ENCODE measurements around the gene LAMC3. TPM values are rescaled to one million over a fixed set of nuclear protein-coding genes. Genes with fewer than 3 reads are reported as not detected.

The LAMC3 gene
- total RNA-seq: 0.05 TPM in 1 of 2 replicates, not detected in the other

- no peak for DNase-seq (ENCODE audit: low read depth)
Observed at GRCh38 chr9:131008909-131009618, at the start of gene LAMC3. TSS of gene LAMC3 (plus strand) at chr9:131009174. CDS start at chr9:131009215, 41 bp downstream.

- DNase-seq (ENCODE audit: low read depth): no peak
Observed at GRCh38 chr9:130959809-130960334, 49.1 kb upstream of the LAMC3 start.

- no peak for DNase-seq (ENCODE audit: low read depth)
Observed at GRCh38 chr9:130960522-130961378, 48.2 kb upstream of the LAMC3 start.

DNA sequence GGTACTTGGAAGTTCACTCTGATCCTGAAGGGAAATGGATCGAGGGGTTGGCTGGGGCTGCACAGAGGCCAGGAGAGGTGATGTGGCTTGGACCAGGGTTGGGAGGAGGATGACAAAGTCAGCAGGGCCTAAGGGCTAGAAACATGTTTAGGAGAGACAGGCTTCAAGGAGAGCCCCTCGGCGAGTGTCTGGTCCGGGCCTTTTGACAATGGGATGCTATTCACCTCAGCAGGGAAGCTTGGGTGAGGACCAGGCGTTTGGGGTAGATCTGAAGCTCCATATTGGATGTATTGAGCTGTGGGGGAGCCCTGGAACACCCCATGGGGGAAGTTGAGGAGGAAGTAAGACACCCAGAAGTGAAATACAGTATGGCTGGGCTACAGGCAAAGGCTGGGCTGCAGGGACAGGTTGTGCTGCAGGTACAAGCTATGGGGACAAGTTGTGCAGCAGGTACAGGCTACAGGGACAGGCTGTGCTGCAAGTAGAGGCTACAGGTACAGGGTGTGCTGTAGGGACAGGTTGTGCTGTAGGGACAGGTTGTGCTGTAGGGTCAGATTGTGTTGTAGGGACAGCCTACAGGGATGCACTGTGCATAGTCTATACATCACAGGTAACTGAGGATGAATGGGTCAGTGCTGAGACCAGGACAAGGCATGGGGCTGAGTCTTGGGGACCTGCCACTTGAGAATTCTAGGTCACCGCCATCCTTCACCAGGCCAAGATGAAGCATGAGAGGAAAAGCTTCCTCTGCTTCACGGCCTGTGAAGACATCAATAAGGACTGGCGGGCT lies 47.3 kb upstream of the LAMC3 start:
- DNase-seq (ENCODE audit: low read depth): no peak

DNA sequence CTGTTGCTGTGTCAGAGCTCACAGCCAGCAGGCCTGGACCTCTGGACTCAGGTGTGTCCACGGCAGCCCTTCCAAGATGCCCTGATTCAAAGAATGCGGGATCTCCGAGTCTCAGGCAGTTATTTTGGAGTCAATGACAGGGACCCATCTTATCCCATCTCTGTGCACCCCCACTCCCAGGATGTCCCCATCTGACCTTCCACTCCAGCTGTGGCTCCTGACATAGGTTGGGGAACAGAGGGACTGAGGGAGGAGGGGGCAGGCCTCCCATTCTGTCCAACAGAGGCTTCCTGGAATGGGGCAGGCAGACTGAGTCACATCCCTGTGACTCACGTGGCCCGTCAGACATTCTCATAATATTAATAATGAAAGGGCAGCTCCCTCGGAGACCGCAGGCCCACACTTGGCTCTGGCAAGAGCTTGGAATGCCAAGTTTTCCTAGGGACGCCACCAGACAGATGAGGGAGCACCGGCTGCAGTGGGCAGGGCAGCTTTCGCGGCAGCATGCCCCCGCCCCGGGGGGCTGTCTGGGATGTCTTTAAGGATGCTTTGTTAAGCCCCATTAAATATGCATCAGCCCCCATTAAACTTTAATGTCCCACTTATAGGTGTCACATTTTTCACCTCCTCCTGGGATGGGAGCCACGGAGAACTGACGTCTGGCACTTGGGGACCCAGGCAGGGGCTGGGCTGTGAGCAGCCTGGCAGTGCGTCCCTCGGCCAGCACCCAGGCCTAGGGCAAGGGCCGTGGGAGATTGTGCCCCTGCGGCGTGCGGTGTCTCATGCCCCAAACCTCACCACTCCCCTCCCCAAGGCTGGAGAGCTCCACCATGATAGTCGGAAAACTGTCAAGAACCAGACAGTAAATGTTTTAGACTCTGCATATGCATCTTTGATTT lies 46.3 kb upstream of the LAMC3 start:
- peak; percentile 93 for DNase-seq (ENCODE audit: low read depth)

- DNase-seq (ENCODE audit: low read depth): no peak
Observed at GRCh38 chr9:130963337-130963908, 45.6 kb upstream of the LAMC3 start.

DNA sequence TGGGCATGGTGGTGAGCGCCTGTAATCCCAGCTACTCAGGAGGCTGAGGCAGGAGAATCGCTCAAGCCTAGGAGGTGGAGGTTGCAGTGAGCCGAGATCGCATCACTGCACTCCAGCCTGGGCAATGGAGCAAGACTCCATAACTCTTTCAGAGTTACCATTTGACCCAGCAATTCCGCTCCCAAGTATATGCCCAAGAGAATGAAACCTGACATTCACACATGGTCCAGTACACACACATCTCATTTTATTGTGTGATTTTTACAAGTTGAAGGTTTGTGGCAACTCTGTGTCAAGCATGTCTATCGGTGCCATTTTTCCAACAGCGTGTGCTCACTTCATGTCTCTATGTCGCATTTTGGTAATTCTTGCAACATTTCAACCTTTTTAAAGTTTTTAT lies 45.1 kb upstream of the LAMC3 start:
- DNase-seq (ENCODE audit: low read depth): no peak

DNA sequence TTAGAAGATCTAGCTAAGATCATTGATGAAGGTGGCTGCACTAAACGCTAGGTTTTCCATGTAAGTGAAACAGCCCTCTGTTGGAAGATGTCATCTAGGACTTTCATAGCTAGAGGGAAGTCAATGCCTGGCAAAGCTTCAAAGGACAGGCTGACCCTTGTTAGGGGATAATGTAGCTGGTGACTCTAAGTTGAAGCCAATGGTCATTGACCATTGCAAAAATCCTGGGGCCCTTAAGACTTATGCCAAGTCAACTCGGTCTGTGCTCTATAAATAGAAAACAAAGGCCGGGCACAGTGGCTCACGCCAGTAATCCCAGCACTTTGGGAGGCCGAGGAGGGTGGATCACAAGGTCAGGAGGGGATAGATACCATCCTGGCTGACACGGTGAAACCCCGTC lies 43.3 kb upstream of the LAMC3 start:
- DNase-seq (ENCODE audit: low read depth): no peak

GRCh38 chr9:130970052-130970451 lies 38.9 kb upstream of the LAMC3 start:
- no peak for DNase-seq (ENCODE audit: low read depth)

GRCh38 chr9:130970855-130971254 lies 38.1 kb upstream of the LAMC3 start:
- no peak for DNase-seq (ENCODE audit: low read depth)

DNA sequence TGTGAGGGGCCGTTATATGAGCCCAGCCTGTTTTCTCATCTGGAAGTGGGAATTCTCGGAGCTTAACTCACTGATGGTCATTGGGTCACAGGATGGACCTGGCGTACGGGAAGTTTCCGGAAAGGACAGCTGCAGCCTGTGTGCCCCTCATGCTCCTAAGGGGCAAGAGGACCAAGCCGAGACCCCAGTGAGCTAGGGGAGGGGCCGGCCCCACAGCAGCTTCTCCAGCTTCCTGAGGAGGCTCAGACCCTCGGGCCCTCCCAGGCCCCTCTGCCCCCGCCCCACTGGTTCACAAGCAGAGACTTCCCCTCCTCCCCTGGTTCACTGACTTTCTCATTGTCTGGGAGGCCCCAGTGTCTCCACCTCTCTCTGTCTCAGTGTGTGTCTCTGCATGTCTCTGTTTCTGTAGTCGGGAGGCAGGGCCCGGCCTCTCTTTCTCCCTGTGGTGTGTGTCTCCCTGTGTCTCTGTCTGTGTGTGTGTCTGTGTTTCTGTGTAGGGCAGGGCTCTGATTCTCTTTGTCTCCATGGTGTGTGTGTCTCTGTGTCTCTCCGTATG lies 37.6 kb upstream of the LAMC3 start:
- DNase-seq (ENCODE audit: low read depth): no peak

- no peak for DNase-seq (ENCODE audit: low read depth)
Observed at GRCh38 chr9:130972277-130972956, 36.6 kb upstream of the LAMC3 start.

- DNase-seq (ENCODE audit: low read depth): no peak
Observed at GRCh38 chr9:130972957-130973685, 35.9 kb upstream of the LAMC3 start.

- no peak for DNase-seq (ENCODE audit: low read depth)
Observed at GRCh38 chr9:130973686-130974281, 35.2 kb upstream of the LAMC3 start.

GRCh38 chr9:130974697-130975096 lies 34.3 kb upstream of the LAMC3 start:
- DNase-seq (ENCODE audit: low read depth): no peak

GRCh38 chr9:130975156-130975555 lies 33.8 kb upstream of the LAMC3 start:
- no peak for DNase-seq (ENCODE audit: low read depth)

- DNase-seq (ENCODE audit: low read depth): no peak
Observed at GRCh38 chr9:130975932-130976841, 32.8 kb upstream of the LAMC3 start.

All from renal cortical epithelial cell (primary cell).